Measurements from ENCODE around the gene UST.
"Not testable (repeated sequence)": the region's sequence is repeated elsewhere in the genome, so short reads cannot be mapped to it uniquely, and the experiment has no call there.

UST gene

DNA sequence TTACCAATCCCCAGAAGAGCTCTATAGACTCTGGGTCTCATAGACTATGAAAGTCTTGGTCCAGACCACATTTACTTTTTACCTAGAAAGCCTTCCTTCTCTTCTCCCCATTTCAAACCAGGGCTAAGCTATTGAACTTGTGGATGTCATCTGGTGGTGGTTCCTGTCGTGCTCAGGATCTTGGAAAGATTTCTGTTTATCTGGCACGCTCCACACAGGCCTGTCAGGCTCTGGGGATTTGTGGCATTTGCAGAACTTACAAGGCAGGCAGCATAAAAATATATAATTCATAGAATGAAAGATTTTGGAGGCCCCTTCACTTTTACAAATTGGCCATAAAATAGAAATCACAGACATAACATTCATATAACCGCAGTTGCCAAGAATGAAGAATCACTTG is 188.1 kb downstream of the UST start:
- Mint-ChIP-seq H3K4me3 (no peak overlapping the region), H3K4me1 (ENCODE audit: low read depth in 2 of 2) (peaks cover 0 to 11% of the 10 kb centered on the region in 2 donors), H3K36me3 (ENCODE audit: insufficient read depth) (no peaks in the 10 kb centered on the region), H3K9me3 (no peaks in the 10 kb centered on the region), H3K27ac (peak overlapping the region in 1 of 2 donors; percentile 5), H3K27me3 (no peaks in the 10 kb centered on the region)
- no peak for DNase-seq
- no peak for ATAC-seq (replicated peaks)

DNA sequence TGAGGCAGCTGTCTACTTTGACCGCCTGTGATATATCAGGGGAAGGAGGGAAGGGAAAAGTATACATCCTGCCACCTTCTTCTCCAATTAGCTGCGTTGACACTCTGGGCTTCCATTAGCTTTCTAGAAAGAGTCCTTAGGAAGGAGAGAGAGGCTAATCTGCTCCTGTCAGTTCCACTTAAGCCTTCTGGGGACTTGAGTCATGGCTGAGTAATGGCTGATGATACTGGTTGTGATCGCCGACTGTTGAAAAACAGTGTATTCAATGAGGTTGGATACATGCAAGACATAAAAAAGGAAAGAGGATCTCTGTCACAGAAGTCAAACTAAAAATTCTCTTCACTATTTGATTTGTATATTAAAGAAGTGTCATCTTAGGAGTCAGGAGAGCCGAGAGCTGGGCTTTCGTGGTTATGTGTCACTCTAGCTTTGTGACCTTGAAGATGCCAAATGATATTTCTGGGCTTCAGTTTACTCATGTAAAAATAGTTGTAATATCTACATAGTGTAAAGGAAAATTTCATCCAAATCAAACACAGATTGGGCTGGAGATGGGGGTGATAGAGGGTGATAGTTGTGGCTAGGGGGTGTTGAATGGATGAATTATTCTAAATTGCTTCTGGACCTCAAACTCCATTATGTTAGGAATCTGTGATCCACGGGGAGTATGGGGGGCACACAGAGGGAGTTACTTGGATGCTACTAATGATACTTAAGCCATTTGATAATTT is 189.0 kb downstream of the UST start:
- DNase-seq = no peak
- Mint-ChIP-seq H3K9me3 (no peaks in the 10 kb centered on the region), H3K4me3 (no peak overlapping the region), H3K27me3 (no peaks in the 10 kb centered on the region), H3K27ac (no peak overlapping the region), H3K4me1 (ENCODE audit: low read depth in 2 of 2) (peaks cover 0 to 11% of the 10 kb centered on the region in 2 donors), H3K36me3 (ENCODE audit: insufficient read depth) (no peaks in the 10 kb centered on the region)
- ATAC-seq (replicated peaks) = no peak

DNA sequence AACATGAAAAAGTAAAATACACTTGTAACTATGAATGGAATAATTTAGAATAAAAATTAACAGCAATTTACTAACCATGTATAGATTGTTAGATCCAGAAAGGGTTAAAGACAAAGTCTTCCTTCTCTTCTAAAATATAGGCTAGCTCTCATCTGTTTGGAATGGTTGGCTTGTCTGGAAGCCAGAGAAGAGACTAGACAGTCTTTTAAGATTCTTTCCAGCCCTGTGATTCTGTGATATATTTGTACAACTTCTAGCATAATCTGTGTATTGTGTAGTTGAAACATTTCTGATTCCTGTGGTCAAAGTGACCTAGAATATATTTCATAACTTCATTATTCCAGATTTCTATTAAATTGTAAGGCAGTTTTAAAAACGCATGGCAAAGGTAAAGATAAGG is 196.6 kb downstream of the UST start:
- Mint-ChIP-seq H3K4me3 (no peak overlapping the region), H3K4me1 (ENCODE audit: low read depth in 2 of 2) (peaks cover 0 to 4% of the 10 kb centered on the region in 2 donors), H3K27ac (no peak overlapping the region), H3K27me3 (no peaks in the 10 kb centered on the region), H3K9me3 (no peaks in the 10 kb centered on the region), H3K36me3 (ENCODE audit: insufficient read depth) (no peaks in the 10 kb centered on the region)
- DNase-seq (no peak), ATAC-seq (replicated peaks) (no peak)

DNA sequence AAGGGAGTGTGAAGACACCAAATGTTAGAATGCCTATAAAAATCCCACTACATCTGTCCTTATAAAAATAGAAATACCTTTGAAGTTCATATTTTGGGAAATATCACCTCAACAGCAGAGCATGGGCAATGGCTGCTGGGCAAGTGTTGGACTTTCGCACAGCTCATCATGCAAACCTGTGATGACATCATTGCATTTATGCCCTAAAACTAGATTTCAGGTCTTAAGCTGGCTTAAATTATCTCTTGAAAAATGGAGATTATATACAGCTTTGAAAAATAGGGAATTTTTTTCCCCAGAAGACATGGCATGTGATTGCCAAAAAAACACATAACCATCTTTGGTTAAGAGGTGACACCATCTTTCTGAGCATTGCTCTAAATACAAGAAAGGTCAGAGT is 197.8 kb downstream of the UST start:
- H3K36me3 Mint-ChIP-seq (ENCODE audit: insufficient read depth) = no peaks in the 10 kb centered on the region
- H3K27me3 Mint-ChIP-seq = no peaks in the 10 kb centered on the region
- no peak for ATAC-seq (replicated peaks)
- no peaks in the 10 kb centered on the region for H3K9me3 Mint-ChIP-seq
- no peak overlapping the region for H3K4me3 Mint-ChIP-seq
- no peak for DNase-seq
- peaks cover 0 to 4% of the 10 kb centered on the region in 2 donors for H3K4me1 Mint-ChIP-seq (ENCODE audit: low read depth in 2 of 2)
- H3K27ac Mint-ChIP-seq = no peak overlapping the region

DNA sequence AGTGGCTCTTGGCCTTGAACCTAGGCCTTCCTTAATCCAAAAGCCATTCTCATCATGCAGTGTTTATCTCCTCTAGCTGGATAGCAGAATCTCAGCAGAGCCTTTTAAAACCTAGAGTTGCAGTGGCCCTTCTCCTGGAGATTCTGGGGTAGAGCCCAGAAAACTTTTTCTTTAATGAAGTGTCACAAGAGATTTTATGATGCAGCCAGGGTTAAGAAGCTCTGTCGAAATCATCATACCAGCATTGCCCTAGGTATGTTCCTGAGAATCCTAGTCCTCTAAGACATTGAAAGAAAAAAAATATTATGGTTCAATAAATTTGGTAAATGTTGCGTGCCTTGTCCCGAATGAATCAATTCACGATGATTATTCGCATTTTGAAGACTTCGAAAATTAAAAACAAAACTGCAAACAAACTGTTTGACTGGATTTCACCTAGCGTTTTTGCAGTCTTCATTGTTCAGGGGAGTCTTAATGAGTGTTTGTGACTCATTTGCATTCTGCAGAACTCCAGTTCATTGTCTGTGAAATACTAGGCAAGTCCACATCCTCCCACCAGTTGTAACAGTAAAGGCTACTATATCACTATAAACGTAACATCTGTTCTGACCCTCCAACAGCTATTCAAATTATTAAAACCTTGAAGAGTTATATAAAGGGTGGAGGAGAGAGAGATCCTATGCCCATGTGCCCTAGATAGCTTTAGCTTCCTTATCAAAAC is 198.6 kb downstream of the UST start:
- Mint-ChIP-seq H3K9me3 (no peaks in the 10 kb centered on the region), H3K4me1 (ENCODE audit: low read depth in 2 of 2) (peaks cover 0 to 4% of the 10 kb centered on the region in 2 donors), H3K27me3 (no peaks in the 10 kb centered on the region), H3K4me3 (no peak overlapping the region), H3K36me3 (ENCODE audit: insufficient read depth) (no peaks in the 10 kb centered on the region), H3K27ac (no peak overlapping the region)
- ATAC-seq (replicated peaks) (no peak), DNase-seq (no peak)

DNA sequence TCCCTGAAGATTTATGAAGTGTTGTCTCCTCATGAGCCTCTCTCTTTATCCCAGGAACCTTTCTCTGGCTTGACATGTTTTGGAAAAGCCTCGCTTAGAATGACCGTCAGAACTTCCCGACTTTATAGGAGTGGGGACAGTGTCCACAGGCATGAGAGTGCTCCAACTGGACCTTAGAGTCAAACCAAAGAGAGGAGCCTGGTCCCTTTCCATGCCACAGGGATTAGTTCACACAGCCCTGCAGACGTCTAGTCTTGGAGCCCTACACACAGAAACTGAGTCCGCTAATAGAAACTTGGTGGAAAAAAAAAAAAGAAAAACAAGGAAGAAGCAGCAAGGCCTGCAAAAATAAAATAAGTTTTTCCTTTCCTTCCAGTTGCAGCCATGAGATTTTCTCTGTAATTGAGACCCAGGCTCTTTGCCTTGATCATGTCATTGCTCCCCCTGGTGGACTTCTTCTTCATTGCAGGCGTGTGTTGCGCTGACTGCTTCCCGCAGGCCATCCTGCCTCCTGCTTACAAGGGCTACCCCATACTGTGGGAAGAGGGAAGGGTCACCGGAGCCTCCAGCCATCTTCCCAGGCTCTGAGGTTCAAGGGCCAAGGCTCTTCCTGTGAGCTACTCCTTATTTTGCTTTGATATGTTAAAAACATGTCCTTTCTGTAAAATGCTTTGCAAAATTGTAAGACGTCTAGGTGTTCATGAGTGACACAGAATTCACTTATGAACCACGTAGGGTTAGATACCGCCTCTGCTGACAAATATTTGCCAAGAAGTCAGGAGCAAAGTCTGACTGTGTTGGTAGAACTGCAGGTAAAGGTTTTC is 201.0 kb downstream of the UST start:
- H3K9me3 Mint-ChIP-seq = no peaks in the 10 kb centered on the region
- H3K27ac Mint-ChIP-seq = no peak overlapping the region
- H3K4me1 Mint-ChIP-seq (ENCODE audit: low read depth in 2 of 2) = peaks cover 0 to 4% of the 10 kb centered on the region in 2 donors
- DNase-seq (peak; percentile 74 to 84 (median 81)), ATAC-seq (replicated peaks) (peak; percentile 83)
- no peak overlapping the region for H3K4me3 Mint-ChIP-seq
- H3K27me3 Mint-ChIP-seq = no peaks in the 10 kb centered on the region
- H3K36me3 Mint-ChIP-seq (ENCODE audit: insufficient read depth) = no peaks in the 10 kb centered on the region

DNA sequence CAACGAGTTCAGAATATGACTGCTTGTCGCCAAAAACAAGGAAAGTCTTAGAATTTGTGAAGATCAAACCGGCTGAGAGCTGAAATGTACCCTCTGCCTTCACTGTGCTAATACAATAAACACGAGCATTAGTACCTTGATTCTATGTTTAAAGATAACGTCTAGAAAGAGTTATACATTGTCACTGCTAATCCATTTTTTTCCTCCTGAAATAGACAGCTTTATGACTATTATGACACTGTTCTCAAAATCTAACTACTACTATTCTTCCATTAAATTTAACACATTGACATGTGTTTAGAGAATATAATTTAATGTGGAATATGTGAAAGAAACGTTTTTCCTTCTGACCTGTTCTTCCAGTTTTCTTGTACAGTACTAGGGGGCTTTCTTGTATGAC is 204.8 kb downstream of the UST start:
- Mint-ChIP-seq H3K36me3 (ENCODE audit: insufficient read depth) (no peaks in the 10 kb centered on the region), H3K9me3 (no peaks in the 10 kb centered on the region), H3K4me1 (ENCODE audit: low read depth in 2 of 2) (peaks cover 0 to 4% of the 10 kb centered on the region in 2 donors), H3K4me3 (no peak overlapping the region), H3K27ac (no peak overlapping the region), H3K27me3 (no peaks in the 10 kb centered on the region)
- ATAC-seq (replicated peaks) = no peak
- DNase-seq = no peak

DNA sequence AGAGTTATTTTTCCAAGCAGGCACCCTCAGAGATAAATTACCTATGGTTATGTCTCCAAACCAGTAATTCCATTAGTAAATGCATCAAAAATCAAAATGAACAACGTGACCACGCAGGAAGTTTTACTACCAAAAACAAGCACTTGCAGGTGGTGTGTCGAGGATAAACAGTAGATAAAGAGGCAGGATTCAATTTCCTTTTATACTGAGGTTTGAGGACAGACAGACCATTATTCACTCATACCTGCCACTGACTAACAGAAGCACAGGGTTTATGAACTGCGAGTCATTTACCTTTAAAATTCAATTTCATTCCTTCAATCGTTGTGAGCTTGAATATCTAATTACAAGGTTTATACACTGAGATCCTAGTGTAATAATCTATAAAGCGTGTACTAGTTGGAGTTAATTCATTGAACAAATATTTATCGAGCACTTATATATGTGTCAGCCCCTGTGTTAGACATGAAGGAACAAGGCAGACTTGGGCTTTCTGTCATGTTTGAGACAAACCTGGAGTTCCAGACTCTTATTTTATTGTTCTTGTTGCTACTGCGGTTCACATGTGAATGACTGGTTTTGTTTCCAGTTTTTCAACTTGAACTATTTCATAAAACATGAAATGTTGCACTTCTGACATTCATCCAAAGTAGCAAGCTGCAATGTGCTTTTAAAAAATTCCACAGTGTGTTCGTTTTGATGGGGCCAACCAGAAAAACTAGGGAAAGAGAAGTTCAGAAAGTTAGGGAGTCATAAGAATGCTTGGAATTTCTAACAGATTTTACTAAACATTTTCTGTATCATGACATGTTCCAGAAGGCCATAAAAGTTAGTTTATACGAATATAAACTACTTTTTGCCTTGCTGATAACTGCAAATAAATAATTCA is 205.6 kb downstream of the UST start:
- Mint-ChIP-seq H3K36me3 (ENCODE audit: insufficient read depth) (no peaks in the 10 kb centered on the region), H3K27ac (no peak overlapping the region), H3K4me1 (ENCODE audit: low read depth in 2 of 2) (peaks cover 0 to 4% of the 10 kb centered on the region in 2 donors), H3K4me3 (no peak overlapping the region), H3K9me3 (no peaks in the 10 kb centered on the region), H3K27me3 (no peaks in the 10 kb centered on the region)
- ATAC-seq (replicated peaks) = no peak
- DNase-seq = no peak

DNA sequence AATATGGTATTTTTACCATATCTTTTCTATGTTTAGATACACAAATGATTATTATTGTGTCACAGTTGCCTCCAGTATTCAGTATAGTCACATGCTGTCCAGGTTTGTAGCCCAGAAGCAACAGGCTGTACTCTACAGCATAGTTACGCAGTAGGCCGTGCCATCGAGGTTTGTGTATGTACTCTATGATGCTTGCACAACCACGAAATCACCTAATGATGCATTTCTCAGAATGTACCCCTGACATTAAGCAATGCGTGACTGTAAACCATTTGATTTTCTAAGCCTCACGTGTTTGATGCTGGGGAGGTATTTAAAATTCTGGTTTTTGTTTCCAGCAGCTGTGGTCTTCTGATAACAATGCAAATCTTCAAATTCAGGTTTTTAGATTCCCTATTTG is 207.6 kb downstream of the UST start:
- DNase-seq = no peak

DNA sequence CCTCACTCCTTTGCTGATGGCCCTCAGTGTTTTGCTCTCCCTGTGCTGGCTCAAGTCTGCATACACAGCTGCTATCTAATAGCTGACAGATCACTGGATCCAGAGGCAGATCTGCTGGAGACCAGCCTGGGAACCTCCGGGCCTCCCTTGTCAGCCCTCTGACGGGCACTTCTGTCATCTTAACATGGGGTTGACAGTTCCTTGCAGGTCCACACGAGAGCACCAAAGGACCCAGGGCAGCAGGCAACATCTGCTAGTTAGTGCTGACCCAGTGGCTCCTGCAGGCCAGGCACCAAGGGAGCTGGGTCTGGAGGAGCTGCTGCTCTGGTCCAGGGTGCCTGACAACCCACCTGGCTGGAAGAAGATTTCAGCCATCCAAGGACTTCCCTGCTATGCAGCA is 208.1 kb downstream of the UST start:
- H3K36me3 Mint-ChIP-seq (ENCODE audit: insufficient read depth) = no peaks in the 10 kb centered on the region
- no peak overlapping the region for H3K4me3 Mint-ChIP-seq
- ATAC-seq (replicated peaks) = no peak
- peak overlapping the region in 1 of 2 donors; percentile 29 for H3K27ac Mint-ChIP-seq
- DNase-seq = no peak
- no peaks in the 10 kb centered on the region for H3K27me3 Mint-ChIP-seq
- H3K4me1 Mint-ChIP-seq (ENCODE audit: low read depth in 2 of 2) = peaks cover 0 to 2% of the 10 kb centered on the region in 2 donors
- no peaks in the 10 kb centered on the region for H3K9me3 Mint-ChIP-seq

More for the DNA sequence above, 207.6 kb downstream of the UST start:
- H3K4me1 Mint-ChIP-seq (ENCODE audit: low read depth in 2 of 2) = no peaks in the 10 kb centered on the region
- H3K27me3 Mint-ChIP-seq = no peaks in the 10 kb centered on the region
- H3K4me3 Mint-ChIP-seq = no peak overlapping the region
- H3K27ac Mint-ChIP-seq = no peak overlapping the region
- H3K9me3 Mint-ChIP-seq = no peaks in the 10 kb centered on the region
- ATAC-seq (replicated peaks) = no peak
- no peaks in the 10 kb centered on the region for H3K36me3 Mint-ChIP-seq (ENCODE audit: insufficient read depth)

DNA sequence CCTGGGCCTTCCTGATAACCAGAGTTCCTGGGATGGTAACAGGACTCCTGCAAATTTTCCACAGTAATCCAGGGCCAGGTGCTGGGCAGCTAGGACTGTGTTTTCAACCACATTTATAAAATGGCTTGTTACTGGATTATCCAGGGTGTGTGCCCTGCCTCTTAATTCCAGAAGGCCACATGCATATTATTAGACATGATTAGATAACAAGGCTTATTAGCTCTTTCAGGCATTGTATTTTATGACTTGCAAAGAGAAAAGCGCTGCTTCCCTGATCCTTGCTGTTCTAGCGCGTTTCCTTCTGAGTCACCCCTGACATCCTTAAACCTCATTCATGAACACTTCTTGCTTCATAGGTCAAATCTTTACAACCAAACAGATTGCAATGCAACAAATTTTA is 208.6 kb downstream of the UST start:
- Mint-ChIP-seq H3K4me3 (no peak overlapping the region), H3K9me3 (no peaks in the 10 kb centered on the region), H3K4me1 (ENCODE audit: low read depth in 2 of 2) (peaks cover 0 to 2% of the 10 kb centered on the region in 2 donors), H3K27me3 (no peaks in the 10 kb centered on the region), H3K36me3 (ENCODE audit: insufficient read depth) (no peaks in the 10 kb centered on the region), H3K27ac (no peak overlapping the region)
- ATAC-seq (replicated peaks) = no peak
- DNase-seq = no peak

DNA sequence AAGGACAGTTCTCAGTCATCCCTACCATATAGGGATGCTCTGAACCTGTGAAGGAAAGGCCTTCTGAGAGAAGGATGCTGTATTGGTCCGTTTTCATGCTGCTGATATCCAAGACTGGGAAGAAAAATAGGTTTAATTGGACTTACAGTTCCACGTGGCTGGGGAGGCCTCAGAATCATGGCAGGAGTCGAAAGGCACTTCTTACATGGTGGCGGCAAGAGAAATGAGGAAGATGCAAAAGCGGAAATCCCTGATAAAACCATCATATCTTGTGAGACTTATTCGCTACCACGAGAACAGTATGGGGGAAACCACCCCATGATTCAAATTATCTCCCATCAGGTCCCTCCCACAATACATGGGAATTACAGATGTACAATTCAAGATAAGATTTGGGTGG is 209.3 kb downstream of the UST start:
- ATAC-seq (replicated peaks); H3K27ac Mint-ChIP-seq; H3K36me3 Mint-ChIP-seq (ENCODE audit: insufficient read depth); H3K27me3 Mint-ChIP-seq; H3K9me3 Mint-ChIP-seq; DNase-seq; H3K4me1 Mint-ChIP-seq (ENCODE audit: low read depth in 2 of 2); H3K4me3 Mint-ChIP-seq: not testable (repeated sequence)

DNA sequence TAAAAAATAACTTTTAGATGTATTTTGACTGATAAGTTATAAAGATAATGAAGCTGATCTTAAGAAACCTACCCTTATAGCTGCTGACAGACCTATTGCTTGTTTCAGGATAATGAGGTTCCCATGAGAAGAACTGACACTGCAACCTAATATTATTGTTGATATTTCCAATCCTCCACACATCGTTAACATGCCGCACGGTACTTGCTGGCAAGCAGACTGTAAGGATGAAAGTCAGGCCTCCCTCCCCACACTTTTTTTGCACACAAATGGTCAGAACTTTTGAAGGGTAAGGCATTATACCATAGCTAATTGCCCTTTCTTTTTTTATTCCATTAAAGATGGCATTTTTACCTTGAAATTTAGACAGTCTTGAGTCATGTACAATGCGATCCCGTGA is 210.9 kb downstream of the UST start:
- Mint-ChIP-seq H3K27me3 (no peaks in the 10 kb centered on the region), H3K27ac (no peak overlapping the region), H3K36me3 (ENCODE audit: insufficient read depth) (no peaks in the 10 kb centered on the region), H3K4me3 (no peak overlapping the region), H3K4me1 (ENCODE audit: low read depth in 2 of 2) (peaks cover 0 to 2% of the 10 kb centered on the region in 2 donors), H3K9me3 (no peaks in the 10 kb centered on the region)
- DNase-seq = no peak
- ATAC-seq (replicated peaks) = no peak

Data from effector memory CD8-positive, alpha-beta T cell (primary cell).